Skin epidermis (tissue), 12 donors: ENCODE results near the gene CR2.
A peak's percentile ranks its signal among the peaks of the same experiment; 100 is the strongest.
"Not testable (repeated sequence)": the region's sequence is repeated elsewhere in the genome, so short reads cannot be mapped to it uniquely, and the experiment has no call there.

ENCODE experiments used
- H3K27ac ChIP-seq, 21 experiments: fragments of 200-600 bp; sonication (generic) in 11 of 21; one replicate each; pipeline ENCODE4 v1.5.0; 2020; ENCODE audit warnings: mild to moderate bottlenecking in 3 of 21, inconsistent platforms in 2 of 21, moderate library complexity in 2 of 21
- H3K4me3 ChIP-seq, 7 experiments: fragments of 200-600 bp; sonication (generic) in 2 of 7; one replicate each; pipeline ENCODE4 v1.5.0; 2020; ENCODE audit warnings: inconsistent platforms in 2 of 7, mild to moderate bottlenecking in 2 of 7, moderate library complexity in 1 of 7

The CR2 gene

GRCh38 chr1:207501071-207501470 lies 46.9 kb downstream of the CR2 start:
- Histone ChIP-seq H3K27ac (no peak overlapping the region), H3K4me3 (no peak overlapping the region)

DNA sequence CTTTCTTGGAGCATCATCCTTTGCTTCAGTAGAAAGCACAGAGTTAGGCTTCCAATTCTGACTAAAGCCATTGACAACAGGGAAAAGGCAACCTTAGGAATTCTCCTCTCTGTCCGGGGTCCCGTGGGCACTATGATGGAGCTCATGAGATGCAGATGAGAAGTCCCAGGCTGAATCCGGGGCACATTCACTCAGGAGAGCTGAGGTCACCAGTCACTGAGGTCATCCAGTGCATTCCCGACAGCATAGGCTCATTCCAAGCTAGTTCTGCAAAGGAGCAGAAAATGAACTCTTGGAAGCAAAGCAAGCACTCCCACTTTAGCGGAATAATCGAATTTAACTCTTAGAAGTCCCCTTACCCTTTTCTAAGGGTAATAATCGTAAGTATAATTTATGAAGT lies 48.6 kb downstream of the CR2 start:
- no peak overlapping the region for H3K27ac ChIP-seq
- no peak overlapping the region for H3K4me3 ChIP-seq

DNA sequence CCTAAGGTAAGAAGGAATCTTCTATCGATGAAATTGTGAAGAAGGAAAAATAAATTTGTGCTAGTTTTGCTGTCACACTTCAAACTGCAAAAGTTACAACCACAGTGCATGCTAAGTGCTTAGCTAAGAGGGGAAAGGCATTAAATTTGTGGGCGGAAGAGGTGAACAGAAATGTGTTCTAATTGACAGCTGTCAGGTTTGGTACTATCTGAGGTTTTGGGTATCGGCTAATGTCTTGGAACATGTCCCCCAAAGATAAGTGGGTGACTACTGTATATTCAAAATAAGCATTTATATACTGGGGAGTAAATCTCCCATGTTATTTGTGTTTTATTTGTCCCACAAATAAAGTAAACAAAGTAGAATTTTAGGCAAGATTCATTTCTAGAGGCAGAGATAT lies 49.8 kb downstream of the CR2 start:
- Histone ChIP-seq H3K27ac (no peak overlapping the region), H3K4me3 (no peak overlapping the region)

DNA sequence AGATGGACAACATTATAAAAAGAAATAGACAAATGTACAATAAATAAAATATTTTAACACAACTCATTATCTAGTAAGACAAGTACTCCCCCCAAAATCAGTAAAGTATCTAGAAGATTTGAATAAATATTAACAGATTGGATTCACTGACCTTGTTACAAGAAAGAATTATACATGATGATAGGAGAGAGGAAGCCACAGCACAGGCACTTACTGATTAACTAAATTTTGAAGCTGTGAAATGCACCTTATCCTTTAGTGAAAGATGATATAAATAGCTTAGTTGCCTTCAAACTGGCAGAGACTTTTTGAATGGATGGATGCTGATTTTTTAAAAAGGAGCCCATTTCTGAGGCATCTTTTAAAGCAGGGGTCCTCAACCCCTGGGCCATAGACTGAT lies 50.3 kb downstream of the CR2 start:
- no peak overlapping the region for H3K4me3 ChIP-seq
- no peak overlapping the region for H3K27ac ChIP-seq

- Histone ChIP-seq H3K4me3 (no peak overlapping the region), H3K27ac (no peak overlapping the region)
Observed at GRCh38 chr1:207510444-207510843, 56.3 kb downstream of the CR2 start.

DNA sequence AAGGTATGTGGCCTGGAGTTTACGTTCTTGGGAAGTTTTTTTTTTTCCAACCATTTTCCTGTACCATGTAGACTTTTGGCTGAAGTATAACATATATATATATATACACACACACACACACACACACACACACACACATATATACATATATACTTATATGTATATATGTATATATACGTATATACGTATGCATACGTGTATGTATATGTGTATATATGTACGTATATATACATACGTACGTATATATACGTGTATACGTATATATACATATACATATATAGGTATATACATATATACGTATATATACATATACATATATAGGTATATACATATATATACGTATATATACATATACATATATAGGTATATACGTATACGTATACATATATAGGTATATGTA lies 60.8 kb downstream of the CR2 start:
- H3K4me3 ChIP-seq = no peak overlapping the region
- H3K27ac ChIP-seq = no peak overlapping the region

DNA sequence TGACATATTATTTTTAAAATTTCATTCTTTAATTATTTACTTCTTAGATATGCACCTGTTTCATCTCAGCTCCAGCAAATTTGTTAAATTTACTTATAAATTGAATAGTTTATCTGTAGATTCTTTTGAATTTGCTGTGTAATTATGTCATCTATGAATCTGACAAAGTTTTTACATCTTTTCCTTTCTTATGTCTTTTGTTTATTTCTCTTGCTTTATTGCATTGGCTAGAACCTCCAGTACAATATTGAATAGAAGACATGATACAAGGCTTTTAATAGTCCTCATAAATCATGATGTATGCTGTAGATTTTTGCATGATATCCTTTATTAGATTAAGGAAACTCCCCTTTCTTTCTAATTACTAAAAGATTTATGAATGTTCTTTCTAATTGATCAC lies 62.6 kb downstream of the CR2 start:
- Histone ChIP-seq H3K27ac (no peak overlapping the region), H3K4me3 (no peak overlapping the region)

GRCh38 chr1:207518608-207519236 lies 64.6 kb downstream of the CR2 start:
- H3K27ac ChIP-seq = no peak overlapping the region
- no peak overlapping the region for H3K4me3 ChIP-seq

GRCh38 chr1:207519505-207520399 lies 65.6 kb downstream of the CR2 start:
- H3K27ac ChIP-seq = no peak overlapping the region
- H3K4me3 ChIP-seq = peak overlapping the region in 1 of 7 experiments; percentile 8

DNA sequence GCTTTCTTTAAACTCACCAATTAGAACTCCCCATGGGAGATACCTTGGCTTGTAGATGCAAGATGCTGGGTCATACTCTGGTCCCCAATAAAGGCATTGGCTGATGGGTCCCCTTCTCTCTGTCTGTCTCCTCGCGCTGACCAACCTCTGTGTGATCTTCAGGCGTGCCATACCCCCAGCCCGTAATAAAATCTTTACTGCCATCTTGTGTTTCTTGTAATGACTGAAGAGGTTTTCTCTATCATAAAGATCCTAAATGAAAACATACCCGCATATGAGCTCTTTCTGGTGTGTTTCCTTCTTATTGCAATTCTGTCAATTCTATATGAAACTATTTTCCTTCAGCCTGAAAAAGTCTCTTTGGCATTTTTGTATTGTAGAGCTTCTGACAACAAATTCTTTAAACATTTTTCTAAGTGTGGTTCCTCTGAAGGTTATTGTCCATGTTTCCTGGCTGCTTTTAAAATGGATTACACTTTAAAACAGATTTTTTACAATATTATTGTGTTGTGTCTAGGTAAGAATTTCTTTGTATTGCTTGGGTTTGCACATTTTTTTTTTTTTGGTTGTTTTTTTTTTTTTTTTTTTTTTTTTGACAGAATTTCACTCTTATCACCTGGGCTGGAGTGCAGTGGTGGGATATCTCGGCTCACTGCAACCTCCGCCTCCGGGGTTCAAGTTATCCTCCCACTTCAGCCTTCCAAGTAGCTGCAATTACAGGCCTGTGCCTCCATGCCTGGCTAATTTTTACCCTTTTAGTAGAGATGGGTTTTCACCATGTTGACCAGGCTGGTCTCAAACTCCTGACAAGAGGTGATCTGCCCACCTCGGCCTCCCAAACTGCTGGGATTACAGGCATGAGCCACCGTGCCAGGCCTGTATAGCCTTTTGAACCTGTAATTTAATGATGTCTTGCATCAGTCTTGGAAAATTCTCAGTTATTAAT lies 66.5 kb downstream of the CR2 start:
- peak overlapping the region in 1 of 7 experiments; percentile 8 for H3K4me3 ChIP-seq

DNA sequence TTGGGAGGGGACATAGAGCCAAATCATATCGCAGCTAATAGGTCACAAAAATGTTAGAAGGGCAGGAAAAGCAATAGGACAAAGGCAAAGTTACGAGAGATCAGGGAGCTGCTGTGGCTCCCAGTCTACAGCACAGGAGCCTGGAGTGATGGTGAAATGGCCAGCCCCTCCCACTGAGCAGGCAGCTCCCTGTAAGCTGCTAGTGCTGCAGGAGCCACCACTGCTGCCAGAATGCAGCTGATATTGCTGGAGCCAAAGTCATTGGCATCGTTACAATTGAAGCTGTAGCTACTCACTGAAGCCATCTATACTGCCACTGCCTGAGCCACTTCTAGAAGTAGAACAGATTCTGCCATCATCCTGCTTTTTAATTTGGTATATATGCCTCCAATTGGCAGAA lies 71.1 kb downstream of the CR2 start:
- not testable (repeated sequence) for H3K4me3 ChIP-seq, H3K27ac ChIP-seq

More for the DNA sequence above, 66.5 kb downstream of the CR2 start:
- not testable (repeated sequence) for H3K27ac ChIP-seq

- H3K27ac ChIP-seq, H3K4me3 ChIP-seq: not testable (repeated sequence)
Observed at GRCh38 chr1:207528401-207528800, 74.3 kb downstream of the CR2 start.

GRCh38 chr1:207536263-207536662 lies 82.1 kb downstream of the CR2 start:
- not testable (repeated sequence) for H3K27ac ChIP-seq, H3K4me3 ChIP-seq
